ENCODE data around the gene NTSR1. TPM values are rescaled to one million over a fixed set of nuclear protein-coding genes. Genes with fewer than 3 reads are reported as not detected.

The NTSR1 gene
- total and polyA plus RNA-seq, 2 donors (not counting 1 experiment from before 2014, with no cell fraction given): not detected

DNA sequence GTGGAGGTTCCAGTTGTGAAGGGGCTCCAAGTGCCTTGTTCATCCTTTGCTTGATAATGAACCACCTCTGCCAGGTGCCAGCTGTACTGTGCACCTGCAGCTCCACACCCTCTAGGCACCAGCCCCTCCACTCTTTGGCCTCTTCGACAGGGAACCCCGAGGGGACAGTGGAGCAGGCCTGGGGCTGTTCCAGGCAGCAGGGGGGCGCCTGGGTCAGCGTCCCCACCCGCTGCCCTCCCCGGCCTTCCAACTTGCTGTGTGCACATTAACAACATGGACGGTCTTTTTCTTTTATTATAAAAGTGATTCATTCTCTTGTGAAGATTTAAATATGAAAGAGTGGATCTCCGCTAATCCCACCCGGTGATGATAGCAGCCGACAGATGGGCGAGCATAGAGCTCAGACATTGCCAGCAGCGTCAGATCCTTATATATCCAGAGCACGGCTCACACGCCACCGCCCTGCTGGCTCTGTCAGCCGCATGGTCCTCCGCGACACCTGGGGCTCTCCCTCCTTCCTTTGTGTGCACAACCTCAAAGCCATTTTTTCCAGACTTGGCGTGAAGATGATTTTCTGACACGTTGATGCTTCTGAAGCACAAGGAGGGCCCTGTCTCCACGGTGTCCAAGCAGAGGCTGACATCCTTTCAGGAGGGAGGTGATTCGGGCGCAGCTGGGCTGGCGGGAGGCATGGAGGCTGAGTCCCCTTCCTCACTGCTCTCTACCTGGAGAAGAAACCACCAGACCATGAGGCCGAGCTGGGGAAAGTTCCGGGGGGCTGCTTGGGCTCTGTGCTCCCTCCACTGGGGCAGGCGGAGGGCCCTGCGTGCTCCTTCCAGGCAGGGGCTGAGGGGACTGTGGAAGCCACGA is 65.4 kb downstream of the NTSR1 start:
- H4K20me1 ChIP-seq (ENCODE audit: control insufficient read depth, insufficient read depth, low read length, poor library complexity, severe bottlenecking): no peaks in the 10 kb centered on the region
- POLR2A ChIA-PET: no interaction called here

GRCh38 chr20:62774762-62775161 is 66.1 kb downstream of the NTSR1 start:
- Mint-ChIP-seq H3K27me3 (no peaks in the 10 kb centered on the region), H3K4me1 (peaks cover 25% of the 10 kb centered on the region), H3K27ac (no peak overlapping the region), H3K9me3 (ENCODE audit: insufficient read depth) (no peaks in the 10 kb centered on the region), H3K4me3 (no peak overlapping the region)
- 55% methylated on average over 8 of the region's 8 CpGs for WGBS (ENCODE audit: insufficient coverage)
- H3K9me3 ChIP-seq (ENCODE audit: control extremely low read depth in 1 of 3, control insufficient read depth in 2 of 3, insufficient read depth in 1 of 3, low read length in 2 of 3): peaks cover 0 to 20% (median 0%) of the 10 kb centered on the region in 3 donors
- H2AFZ ChIP-seq (ENCODE audit: insufficient read depth, low read depth, low read length, poor library complexity, severe bottlenecking): no peak overlapping the region
- ATAC-seq (ENCODE audit: low read depth) (no peak), DNase-seq (no peak)
- H3K27me3 ChIP-seq (replicated peaks in 1 of 4; ENCODE audit: control extremely low read depth in 1 of 4, control insufficient read depth in 3 of 4, insufficient read depth in 4 of 4, low read length in 3 of 4): no peaks in the 10 kb centered on the region
- intact Hi-C loops (cut with micrococcal nuclease): no loop called here
- no peaks in the 10 kb centered on the region for H3K79me2 ChIP-seq (ENCODE audit: control insufficient read depth, insufficient read depth, low read length)
- H4K20me1 ChIP-seq (ENCODE audit: control insufficient read depth, insufficient read depth, low read length, poor library complexity, severe bottlenecking): no peaks in the 10 kb centered on the region
- no peak overlapping the region for H3K27ac ChIP-seq (ENCODE audit: low read length in 2 of 2)
- peaks cover 17 to 25% of the 10 kb centered on the region in 2 donors for H3K4me1 ChIP-seq (ENCODE audit: control insufficient read depth in 2 of 2, insufficient read depth in 2 of 2, low read length in 2 of 2)
- no peak overlapping the region for H3K4me3 ChIP-seq (ENCODE audit: control extremely low read depth in 1 of 5, extremely low read depth in 1 of 5, insufficient read depth in 1 of 5, low read depth in 2 of 5, low read length in 4 of 5)
- TF ChIP-seq, protein P1, sequence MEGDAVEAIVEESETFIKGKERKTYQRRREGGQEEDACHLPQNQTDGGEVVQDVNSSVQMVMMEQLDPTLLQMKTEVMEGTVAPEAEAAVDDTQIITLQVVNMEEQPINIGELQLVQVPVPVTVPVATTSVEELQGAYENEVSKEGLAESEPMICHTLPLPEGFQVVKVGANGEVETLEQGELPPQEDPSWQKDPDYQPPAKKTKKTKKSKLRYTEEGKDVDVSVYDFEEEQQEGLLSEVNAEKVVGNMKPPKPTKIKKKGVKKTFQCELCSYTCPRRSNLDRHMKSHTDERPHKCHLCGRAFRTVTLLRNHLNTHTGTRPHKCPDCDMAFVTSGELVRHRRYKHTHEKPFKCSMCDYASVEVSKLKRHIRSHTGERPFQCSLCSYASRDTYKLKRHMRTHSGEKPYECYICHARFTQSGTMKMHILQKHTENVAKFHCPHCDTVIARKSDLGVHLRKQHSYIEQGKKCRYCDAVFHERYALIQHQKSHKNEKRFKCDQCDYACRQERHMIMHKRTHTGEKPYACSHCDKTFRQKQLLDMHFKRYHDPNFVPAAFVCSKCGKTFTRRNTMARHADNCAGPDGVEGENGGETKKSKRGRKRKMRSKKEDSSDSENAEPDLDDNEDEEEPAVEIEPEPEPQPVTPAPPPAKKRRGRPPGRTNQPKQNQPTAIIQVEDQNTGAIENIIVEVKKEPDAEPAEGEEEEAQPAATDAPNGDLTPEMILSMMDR (IDR thresholded peaks at IDR 0.05): no peak
- TF ChIP-seq EZH2 (IDR thresholded peaks at IDR 0.05; ENCODE audit: borderline replicate concordance, insufficient read depth, low read depth, low read length, poor library complexity, severe bottlenecking): no peak
- H3K36me3 ChIP-seq (replicated peaks in 1 of 2; ENCODE audit: control extremely low read depth in 1 of 2, control insufficient read depth in 1 of 2, extremely low read depth in 1 of 2, insufficient read depth in 2 of 2, low read length in 1 of 2): no peaks in the 10 kb centered on the region
- POLR2A ChIA-PET: no interaction called here
- H3K9ac ChIP-seq (ENCODE audit: low read length): no peak overlapping the region
- CTCF ChIA-PET: no interaction called here
- H3K4me2 ChIP-seq (replicated peaks; ENCODE audit: low read depth, low read length, poor library complexity, severe bottlenecking): no peak overlapping the region

More for the DNA sequence above, 65.4 kb downstream of the NTSR1 start:
- no peak for DNase-seq
- Histone ChIP-seq H3K4me1 (ENCODE audit: control insufficient read depth in 2 of 2, insufficient read depth in 2 of 2, low read length in 2 of 2) (peaks cover 17 to 25% of the 10 kb centered on the region in 2 donors), H3K4me2 (replicated peaks; ENCODE audit: low read depth, low read length, poor library complexity, severe bottlenecking) (no peak overlapping the region), H3K27me3 (replicated peaks in 1 of 4; ENCODE audit: control extremely low read depth in 1 of 4, control insufficient read depth in 3 of 4, insufficient read depth in 4 of 4, low read length in 3 of 4) (no peaks in the 10 kb centered on the region), H3K79me2 (ENCODE audit: control insufficient read depth, insufficient read depth, low read length) (no peaks in the 10 kb centered on the region), H3K9me3 (ENCODE audit: control extremely low read depth in 1 of 3, control insufficient read depth in 2 of 3, insufficient read depth in 1 of 3, low read length in 2 of 3) (peaks cover 0 to 20% (median 0%) of the 10 kb centered on the region in 3 donors), H3K27ac (ENCODE audit: low read length in 2 of 2) (no peak overlapping the region), H3K4me3 (ENCODE audit: control extremely low read depth in 1 of 5, extremely low read depth in 1 of 5, insufficient read depth in 1 of 5, low read depth in 2 of 5, low read length in 4 of 5) (no peak overlapping the region), H3K9ac (ENCODE audit: low read length) (no peak overlapping the region), H3K36me3 (replicated peaks in 1 of 2; ENCODE audit: control extremely low read depth in 1 of 2, control insufficient read depth in 1 of 2, extremely low read depth in 1 of 2, insufficient read depth in 2 of 2, low read length in 1 of 2) (no peaks in the 10 kb centered on the region), H2AFZ (ENCODE audit: insufficient read depth, low read depth, low read length, poor library complexity, severe bottlenecking) (no peak overlapping the region)
- CTCF ChIA-PET: no interaction called here
- 89% methylated on average over 27 of the region's 29 CpGs for WGBS (ENCODE audit: insufficient coverage)
- Mint-ChIP-seq H3K9me3 (ENCODE audit: insufficient read depth) (no peaks in the 10 kb centered on the region), H3K27ac (no peak overlapping the region), H3K27me3 (peaks cover 2% of the 10 kb centered on the region), H3K4me1 (peaks cover 25% of the 10 kb centered on the region), H3K4me3 (no peak overlapping the region)
- intact Hi-C loops (cut with micrococcal nuclease): no loop called here
- TF ChIP-seq, protein P1 (IDR thresholded peaks at IDR 0.05): no peak
- no peak for TF ChIP-seq EZH2 (IDR thresholded peaks at IDR 0.05; ENCODE audit: borderline replicate concordance, insufficient read depth, low read depth, low read length, poor library complexity, severe bottlenecking)
- no peak for ATAC-seq (ENCODE audit: low read depth)

All from B cell (primary cell).